GM18867 (cell line): ENCODE measurements around the gene IQUB.
"Not testable (repeated sequence)": the region's sequence is repeated elsewhere in the genome, so short reads cannot be mapped to it uniquely, and the experiment has no call there.

Experiments used
- ATAC-seq: cut with Tn5 transposase; IDR thresholded peaks from one replicate; pipeline ENCODE4 v1.9.1; 2021; ENCODE audit warnings: mild to moderate bottlenecking, moderate library complexity; ENCODE audit not compliant: unreplicated experiment

IQUB gene

DNA sequence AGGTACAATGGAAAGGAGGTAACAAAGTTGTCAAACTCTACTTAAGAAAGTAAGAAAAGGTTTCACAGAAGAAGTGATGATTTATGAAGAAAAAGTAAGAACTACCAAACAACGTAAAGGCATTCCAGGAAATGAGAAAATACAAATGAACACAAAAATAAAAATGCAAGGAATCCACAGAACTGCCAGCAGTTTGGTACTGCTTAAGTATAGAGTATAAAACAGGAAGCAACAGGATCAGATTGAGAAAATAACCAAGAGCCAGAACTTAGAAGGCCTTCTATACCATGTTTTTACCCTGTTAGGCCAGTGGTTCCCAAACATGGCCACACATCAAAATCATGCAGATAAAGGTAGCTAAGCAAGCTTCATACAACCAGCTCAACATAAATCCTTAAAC lies 14.0 kb upstream of the IQUB start:
- no peak for ATAC-seq

DNA sequence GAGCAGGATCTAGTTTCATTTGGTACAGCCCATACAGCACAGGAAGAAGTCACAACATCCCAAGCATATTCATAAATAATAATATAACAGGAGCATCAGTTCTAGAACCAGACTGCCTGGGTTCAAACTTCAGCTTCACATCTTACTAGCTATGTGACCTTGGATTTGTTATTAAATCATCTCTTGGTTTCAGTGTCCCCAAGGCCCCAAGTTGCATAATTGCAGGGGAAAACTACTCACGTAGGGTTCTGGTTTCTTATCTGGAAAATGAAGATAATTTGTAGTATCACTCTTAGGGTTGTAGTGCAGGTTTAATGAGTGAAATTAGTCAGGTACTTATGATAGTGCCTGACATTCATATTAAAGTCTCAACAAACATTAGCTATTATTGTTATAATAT lies 5.5 kb upstream of the IQUB start:
- no peak for ATAC-seq

DNA sequence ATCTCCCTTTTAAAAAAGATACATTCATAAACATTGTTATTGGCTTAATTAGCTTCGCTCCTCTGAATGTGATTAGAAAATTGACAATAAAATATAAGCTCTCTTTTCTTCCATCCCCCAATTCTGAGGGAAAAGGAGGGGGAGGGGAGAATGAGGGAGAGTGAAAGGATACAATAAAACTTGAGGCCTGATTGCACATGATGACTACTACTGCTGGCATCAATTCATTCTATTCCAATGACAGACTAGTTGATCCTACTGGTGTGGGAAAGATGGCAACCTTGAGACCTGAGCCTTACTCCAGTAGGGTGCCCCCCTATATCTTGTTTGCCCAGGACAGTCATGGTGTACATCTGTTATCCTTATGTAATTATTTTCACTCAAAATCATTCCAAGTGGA lies 4.5 kb upstream of the IQUB start:
- ATAC-seq = no peak

DNA sequence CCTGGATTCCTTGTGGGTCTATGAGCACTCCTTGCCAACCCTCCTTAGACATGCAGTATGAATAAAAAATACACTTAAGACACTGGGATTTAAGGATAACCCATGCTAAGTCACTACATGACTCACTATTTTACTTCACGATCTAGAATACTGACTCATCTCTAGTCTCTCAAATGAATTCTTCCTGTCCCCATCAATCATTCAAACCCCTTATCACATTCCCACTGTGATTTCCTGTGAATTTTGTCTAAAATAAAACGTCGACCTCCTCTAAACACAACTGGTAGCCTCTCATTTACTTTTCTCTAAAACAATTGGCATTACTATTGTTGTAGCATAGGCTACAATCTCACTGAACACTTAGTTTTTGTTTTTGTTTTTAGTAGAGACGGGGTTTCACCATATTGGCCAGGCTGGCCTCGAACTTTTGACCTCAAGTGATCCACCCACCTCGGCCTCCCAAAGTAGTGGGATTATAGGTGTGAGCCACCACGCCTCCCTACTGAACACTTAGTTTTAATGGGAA lies 3.9 kb upstream of the IQUB start:
- ATAC-seq = no peak

DNA sequence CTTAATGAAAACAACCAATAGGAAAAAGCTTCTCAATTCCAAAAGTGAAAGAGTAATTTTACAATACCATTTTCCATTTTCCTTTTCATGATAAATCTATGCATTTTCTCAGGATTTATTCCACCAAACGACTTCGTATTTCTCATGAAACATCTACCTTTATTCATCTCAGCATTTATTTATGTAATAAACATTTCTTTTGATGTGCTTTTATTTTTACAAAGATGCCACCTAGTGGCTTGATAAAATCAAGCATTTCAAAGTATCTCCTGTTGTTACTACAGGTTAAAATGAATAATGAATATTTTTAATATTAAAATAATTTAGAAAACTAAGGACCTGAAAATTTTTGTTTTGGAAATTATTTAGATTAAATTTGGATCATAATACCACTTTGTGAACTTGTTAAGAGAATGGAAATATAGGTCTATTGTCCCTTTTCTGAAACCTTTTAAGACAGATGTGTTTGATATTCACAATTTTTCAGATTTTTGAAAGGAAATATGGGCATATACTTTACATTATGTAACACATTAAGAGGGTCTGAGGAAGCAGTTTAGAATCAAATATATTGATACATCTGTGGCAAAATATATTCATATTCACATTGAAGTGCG lies 2.7 kb upstream of the IQUB start:
- no peak for ATAC-seq

DNA sequence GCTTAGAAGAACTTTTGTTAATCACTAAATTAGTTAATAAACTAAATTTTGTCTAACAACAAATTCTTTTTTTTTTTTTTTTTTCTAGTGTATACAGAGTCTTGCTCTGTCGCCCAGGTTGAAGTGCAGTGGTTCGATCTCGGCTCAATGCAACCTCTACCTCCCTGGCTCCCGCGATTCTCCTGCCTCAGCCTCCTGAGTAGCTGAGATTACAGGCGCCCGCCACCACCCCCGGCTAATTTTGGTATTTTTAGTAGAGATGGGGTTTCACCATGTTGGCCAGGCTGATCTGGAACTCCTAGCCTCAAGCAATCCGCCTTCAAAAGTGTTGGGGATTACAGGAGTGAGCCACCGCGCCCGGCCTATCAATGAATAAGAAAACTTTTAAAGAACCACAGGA lies 1.1 kb upstream of the IQUB start:
- no peak for ATAC-seq

DNA sequence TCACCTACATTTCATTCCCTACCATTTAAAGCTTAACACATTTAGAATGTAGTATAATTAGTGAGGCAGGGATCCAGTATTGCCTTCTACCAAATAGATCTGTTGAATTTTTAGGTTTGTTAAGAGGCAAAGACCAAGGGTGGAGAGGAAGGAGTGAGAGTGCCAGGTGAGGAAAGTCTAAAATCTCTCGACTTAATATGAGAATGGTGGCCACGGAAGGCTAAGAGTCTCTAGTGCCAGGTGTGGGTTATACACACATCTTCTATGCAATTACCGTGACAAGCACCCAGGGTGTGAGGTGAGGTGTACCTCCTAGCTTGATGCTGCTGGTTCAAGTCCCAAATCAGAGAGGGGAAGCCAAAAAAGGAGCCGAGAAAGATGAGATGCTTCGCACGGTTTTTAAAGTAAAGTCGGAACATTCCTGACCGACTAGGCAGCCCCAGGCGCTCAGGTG lies 439 bp downstream of the IQUB start:
- peak; percentile 18 for ATAC-seq

DNA sequence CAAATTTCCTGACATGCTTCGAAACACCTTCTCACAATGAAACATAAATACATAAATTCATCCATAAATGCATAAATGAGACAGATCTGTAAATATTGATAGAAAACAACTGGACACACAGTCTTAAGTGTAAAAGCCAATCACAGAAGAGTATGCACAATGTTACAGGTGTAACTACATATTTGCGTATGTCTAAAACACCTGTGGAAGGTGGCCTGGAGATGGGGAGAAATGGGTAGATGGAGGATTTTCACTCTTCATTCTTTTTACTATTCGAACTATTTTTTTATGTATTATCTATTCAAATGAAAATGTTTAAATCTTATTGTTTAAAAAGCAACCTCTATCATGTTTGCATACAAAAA lies 860 bp downstream of the IQUB start:
- ATAC-seq = no peak

DNA sequence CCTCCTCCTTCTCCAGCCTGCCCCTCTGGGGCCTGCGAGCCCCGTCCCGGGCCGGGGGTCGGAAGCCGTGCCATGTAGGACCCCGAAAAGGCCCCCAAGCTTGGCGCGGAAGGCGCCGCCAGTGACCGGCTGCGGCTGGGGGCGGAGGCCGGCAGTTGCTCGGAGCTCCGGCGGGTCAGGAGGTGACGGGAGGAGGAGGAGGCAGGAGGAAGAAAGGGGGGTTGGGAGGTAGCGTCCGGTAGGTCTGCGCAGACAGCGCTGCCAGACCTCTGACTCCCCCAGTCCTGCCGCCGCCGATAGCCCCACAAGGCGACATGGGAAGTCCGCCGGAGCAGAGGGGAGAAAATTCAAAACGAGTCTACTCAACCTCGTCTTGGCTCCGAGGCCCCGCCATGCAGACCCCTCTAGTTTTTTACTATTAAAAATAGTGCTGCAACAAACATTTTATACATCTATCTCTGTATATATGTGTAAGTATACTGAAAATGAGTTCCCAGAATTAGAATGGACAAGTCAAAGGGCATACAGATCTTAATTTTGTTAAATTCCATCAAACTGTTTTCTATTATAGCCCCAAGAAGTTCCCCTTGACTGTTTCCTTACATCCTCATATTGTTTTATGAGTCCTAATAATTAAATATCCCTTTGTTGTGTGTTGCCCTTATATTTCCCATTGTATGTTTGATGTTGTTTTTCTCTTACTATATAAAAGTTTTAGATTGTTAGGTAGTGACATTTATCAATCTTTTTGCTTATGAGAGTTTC lies 1.4 kb downstream of the IQUB start:
- ATAC-seq = peak; percentile 16

DNA sequence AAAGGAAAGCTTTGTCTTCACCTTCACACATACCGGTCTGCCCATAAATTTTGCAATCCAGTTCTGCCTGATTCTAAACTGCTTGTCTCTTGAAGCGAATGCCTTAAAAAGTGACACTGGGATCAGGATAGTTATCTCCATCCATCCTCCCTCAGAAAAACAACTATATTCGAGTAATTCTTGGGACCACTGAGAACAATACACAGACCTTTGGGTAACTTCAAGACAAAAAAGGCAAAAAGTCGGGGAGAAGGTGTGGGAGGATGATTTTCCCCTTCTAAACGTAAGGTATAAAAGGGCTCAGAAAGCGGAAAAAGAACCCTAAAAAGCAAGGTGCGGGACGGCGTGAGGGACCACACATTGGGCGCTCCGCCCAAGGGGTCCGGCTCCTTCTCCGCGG lies 2.1 kb downstream of the IQUB start:
- not testable (repeated sequence) for ATAC-seq

DNA sequence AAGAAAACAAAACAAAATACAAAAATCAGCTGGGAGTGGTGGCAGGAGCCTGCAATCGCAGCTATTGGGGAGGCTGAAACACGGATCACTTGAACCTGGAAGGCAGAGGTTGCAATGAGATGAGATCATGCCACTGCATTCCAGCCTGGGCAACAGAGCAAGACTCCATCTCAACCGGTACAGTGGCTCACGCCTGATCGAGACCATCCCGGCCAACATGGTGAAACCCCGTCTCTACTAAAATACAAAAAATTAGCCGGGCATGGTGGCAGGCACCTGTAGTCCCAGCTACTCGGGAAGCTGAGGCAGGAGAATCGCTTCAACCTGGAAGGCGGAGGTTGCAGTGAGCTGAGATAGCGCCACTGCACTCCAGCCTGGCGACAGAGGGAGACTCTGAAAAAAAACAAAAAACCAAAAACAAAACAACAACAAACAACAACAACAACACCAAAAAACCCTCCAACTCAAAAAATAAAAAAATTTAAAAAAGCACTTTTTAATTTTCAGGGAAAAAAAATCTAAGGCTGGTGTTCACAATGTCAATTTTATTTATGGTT lies 4.3 kb downstream of the IQUB start:
- not testable (repeated sequence) for ATAC-seq

DNA sequence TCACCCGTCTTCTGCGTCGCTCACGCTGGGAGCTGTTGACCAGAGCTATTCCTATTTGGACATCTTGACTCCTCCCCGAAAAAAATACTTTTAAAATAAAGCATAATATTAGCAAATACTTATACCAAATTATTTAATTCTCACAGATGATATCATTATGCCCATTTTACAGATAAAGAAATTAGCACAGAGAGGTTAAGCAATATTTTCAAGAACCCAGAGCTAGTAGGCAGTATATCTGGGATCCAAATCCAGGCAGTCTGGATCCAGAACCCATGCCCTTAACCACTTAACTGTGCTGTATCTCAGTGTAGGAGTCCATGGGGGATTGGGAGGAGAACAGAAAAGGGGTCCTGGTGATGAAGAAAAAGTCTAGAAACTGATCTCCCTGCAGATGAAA lies 6.1 kb downstream of the IQUB start:
- ATAC-seq = no peak

DNA sequence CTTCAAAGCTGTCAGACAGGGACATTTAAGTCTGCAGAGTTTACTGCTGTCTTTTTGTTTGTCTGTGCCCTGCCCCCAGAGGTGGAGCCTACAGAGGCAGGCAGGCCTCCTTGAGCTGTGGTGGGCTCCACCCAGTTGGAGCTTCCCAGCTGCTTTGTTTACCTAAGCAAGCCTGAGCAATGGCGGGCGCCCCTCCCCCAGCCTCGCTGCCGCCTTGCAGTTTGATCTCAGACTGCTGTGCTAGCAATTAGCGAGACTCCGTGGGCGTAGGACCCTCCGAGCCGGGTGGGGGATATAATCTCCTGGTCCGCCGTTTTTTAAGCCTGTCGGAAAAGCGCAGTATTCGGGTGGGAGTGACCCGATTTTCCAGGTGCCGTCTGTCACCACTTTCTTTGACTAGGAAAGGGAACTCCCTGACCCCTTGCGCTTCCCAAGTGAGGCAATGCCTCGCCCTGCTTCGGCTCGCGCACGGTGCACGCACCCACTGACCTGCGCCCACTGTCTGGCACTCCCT lies 6.6 kb downstream of the IQUB start:
- not testable (repeated sequence) for ATAC-seq

DNA sequence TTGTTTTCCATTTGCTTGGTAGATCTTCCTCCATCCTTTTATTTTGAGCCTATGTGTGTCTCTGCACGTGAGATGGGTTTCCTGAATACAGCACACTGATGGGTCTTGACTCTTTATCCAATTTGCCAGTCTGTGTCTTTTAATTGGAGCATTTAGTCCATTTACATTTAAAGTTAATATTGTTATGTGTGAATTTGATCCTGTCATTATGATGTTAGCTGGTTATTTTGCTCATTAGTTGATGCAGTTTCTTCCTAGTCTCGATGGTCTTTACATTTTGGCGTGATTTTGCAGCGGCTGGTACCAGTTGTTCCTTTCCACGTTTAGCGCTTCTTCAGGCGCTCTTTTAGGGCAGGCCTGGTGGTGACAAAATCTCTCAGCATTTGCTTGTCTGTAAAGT lies 7.9 kb downstream of the IQUB start:
- not testable (repeated sequence) for ATAC-seq

DNA sequence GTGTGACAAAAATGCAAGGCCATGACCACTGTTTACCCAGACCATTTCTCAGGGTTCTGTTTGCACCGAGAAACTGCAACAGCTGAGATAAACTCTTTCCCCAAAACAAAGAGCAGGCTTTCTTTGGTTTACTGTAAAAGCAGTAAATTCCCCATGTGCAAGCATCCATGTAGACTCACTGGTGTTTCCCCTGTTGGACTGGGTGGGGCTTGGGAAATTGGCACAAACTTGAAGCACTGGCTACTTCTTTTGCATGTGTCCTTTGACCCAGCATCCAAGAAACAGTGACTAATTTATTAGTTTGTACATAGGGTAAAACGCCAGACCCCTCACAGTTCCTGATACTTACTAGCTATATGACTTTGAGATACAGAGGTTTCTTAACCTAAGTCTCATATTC lies 12.3 kb downstream of the IQUB start:
- no peak for ATAC-seq

DNA sequence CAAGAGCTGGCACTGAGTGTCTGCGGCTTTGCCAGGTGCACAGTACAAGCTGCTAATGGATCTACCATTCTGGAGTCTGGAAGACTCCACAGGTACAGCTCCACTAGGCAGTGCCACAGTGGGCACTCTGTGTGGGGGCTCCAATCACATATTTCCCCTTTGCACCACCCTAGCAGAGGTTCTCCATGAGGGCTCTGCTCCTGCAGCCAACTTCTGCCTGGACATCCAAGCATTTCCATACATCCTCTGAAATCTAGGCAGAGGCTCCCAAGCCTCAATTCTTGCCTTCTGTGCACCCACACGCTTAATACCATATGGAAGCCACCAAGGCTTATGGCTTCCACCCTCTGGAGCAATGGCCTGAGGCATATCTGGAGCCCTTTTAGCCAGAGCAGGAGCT lies 29.2 kb downstream of the IQUB start:
- no peak for ATAC-seq

DNA sequence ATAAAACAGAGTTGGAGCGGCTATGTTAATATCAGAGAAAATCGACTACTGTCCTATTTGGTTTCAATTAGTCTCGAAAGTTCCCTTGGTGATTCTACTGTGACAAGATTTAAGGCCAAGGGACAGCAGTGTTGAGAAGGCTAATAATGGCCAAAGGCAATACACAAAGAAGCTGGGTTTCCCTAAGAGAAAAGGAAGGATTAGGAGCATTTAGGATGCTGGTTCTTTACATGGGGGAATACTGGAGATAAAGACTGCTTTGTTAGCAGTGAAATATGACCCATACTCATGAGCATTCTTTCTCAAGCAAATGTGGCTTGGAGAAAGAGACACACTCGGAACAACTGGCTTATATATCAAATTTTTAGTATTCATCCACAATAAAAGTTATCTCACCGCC lies 32.2 kb downstream of the IQUB start:
- ATAC-seq = no peak

DNA sequence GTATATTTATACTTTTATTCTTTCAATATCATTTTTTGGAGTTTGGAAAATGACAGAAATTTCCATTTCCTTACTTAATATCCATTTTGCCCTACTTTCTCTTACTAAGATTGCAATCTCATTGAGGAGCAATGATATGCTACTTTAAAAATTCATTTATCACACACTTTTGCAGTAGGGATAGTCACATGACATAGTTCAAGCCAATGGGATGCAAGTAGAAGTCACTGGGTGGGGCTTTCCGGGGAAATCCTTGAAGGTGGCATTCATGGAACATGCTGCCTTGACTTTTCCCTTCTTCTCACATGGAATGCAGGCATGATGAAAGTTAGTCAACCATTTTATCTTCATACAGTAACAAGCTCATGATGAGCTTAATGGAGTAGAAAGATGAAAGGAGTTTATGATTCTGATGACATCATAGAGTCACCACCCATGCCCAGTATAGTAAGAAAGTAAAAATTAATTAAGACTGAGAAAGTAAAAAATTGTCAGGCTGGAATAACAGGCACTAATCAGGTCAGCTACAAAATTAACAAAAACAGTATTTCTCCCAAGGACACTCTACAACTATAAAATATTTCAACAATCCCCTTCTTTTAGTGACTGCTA lies 33.4 kb downstream of the IQUB start:
- ATAC-seq = no peak

DNA sequence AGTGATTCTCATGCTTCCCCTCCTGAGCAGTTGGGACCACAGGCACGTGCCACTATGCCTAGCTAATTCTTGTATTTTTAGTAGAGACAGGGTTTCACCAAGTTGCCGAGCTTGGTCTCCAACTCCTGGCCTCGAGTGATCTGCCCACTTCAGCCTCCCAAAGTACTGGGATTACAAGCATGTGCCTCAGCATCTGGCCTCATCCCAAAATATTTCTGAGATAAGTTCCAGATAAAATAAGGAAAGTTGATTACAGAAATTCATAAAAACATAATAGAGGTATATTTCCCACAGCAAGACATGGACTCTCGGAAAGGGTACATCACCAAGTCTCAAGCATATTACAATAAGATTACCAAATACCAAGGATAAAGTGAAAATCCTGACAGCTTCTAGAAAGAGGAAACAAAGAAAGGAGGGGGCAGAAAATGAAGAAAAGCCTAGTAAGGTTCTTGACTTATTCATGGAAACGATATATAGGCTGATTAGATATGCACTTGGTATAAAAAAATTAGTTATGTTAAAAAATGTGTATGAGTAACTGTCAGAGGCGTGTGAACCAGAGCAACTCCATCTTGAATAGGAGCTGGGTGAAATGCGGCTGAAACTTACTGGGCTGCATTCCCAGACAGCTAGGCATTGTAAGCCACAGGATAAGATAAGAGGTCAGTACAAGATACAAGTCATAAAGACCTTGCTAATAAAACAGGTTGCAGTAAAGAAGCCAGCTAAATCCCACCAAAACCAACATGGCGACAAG lies 35.0 kb downstream of the IQUB start:
- no peak for ATAC-seq

DNA sequence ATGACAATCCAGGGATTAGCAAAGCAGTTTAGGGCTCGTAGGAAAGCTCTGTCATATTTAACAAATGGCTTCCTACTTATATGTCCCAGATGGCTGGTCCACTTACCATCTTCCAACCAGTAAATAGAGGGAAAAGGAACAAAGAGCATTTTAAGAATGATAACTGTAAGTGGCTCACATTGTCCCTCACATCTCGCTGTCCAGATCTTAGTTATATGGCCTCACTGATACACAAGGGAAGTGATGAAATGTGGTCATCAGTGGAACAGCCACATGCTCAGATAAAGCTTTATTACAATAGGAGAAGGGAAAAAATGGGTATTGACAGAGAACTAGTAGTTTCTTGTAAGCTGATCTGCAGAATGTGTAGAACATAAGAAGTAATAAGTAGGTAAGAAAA lies 35.8 kb downstream of the IQUB start:
- ATAC-seq = no peak

DNA sequence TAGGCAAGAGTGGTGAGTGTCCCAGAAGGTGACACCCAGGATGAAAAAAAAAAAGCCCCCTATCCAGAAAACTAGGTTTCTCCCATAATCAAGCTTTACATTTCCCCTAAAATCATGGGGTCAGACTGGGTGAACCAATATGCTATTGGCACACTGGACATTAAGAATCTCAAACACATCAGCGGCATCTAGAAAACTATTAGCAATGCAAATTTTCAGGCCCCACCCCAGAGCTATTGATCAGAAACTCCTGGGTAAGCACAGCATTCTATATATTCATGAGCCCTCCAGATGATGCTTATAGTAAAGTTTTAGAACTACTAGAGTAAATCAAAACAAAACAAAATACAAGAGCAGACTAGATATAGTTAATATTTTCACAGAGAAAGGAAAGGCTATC lies 36.4 kb downstream of the IQUB start:
- no peak for ATAC-seq
